Activated naive CD4-positive, alpha-beta T cell treated with anti-CD3 and anti-CD28 coated beads, Interleukin-2, amount 10 ng/mL, durations not matched to agents 7 days and 5 days (primary cell): Measurements from ENCODE around the gene SOD3.

Source experiments
- CTCF ChIA-PET: fragments of 350-600 bp; sonication (Branson Sonifier 250); formaldehyde crosslinking; loops from one replicate; lab custom pipeline; 2021; ENCODE audit warnings: antibody characterized with exemption; lab: Charles Lee
- DNase-seq: peaks from one replicate; pipeline ENCODE4 v3.0.0-alpha.2; 2020
- H3K27ac Mint-ChIP-seq: one replicate; pipeline ENCODE4 v1.8.0; 2021; ENCODE audit warnings: mild to moderate bottlenecking, moderate library complexity, mixed read lengths
- H3K27me3 Mint-ChIP-seq: one replicate; pipeline ENCODE4 v1.8.0; 2021; ENCODE audit warnings: mild to moderate bottlenecking, mixed read lengths
- H3K36me3 Mint-ChIP-seq: one replicate; pipeline ENCODE4 v1.8.0; 2021; ENCODE audit warnings: mixed read lengths
- H3K4me1 Mint-ChIP-seq: one replicate; pipeline ENCODE4 v1.8.0; 2021; ENCODE audit warnings: mixed read lengths
- H3K4me3 Mint-ChIP-seq: one replicate; pipeline ENCODE4 v1.8.0; 2021; ENCODE audit warnings: mild to moderate bottlenecking, moderate library complexity, mixed read lengths
- H3K9me3 Mint-ChIP-seq: one replicate; pipeline ENCODE4 v1.8.0; 2021; ENCODE audit warnings: mixed read lengths

SOD3 gene

GRCh38 chr4:24794916-24795665, at the start of gene SOD3:
Gene SOD3, plus strand, starts transcription at chr4:24795573. Its CDS starts 3,949 bp downstream, at chr4:24799522.
- no peaks in the 10 kb centered on the region for H3K36me3 Mint-ChIP-seq
- H3K4me1 Mint-ChIP-seq, result no peaks in the 10 kb centered on the region
- CTCF ChIA-PET, result no interaction called here
- no peaks in the 10 kb centered on the region for H3K9me3 Mint-ChIP-seq
- H3K27ac Mint-ChIP-seq, result no peak within 1 kb of the TSS
- DNase-seq, result no peak
- peaks cover 35% of the 10 kb centered on the region for H3K27me3 Mint-ChIP-seq
- no peak within 1 kb of the TSS for H3K4me3 Mint-ChIP-seq

DNA sequence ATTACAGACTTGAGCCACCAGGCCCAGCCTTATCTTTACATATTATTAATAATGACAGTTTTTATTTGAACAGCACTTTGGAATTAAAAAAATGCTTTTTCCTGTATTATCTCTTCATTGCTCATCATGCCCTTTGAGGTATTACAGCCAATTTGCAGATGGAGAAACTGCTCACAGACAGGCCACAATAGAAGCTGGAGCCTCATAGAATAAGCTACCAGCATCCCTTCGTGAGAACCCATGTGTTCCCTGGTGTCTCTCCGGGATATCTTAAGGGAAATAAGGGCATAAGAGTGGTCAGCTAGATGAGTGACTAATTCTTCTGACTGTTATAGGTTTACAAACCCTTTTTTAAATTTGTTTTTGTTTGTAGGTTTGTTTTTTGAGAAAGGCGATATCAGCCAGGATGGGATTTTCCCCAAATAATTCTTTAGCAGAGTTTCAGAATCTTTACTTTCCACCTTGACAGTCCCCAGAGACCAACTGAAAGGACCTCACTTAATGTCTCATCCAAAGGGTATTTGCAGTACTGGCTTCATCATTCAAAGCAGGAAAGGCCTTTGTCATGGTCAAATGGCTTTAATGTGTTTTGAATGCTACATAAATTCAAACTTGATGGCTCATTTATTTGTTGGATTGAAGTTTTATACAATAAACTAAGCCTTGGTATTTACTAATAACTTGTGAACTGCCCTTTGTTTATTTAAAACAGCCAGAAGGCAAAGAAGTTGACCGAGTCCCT, 48.0 kb upstream of the SOD3 start:
- DNase-seq, result no peak
- H3K4me3 Mint-ChIP-seq, result no peak overlapping the region
- no peaks in the 10 kb centered on the region for H3K36me3 Mint-ChIP-seq
- peaks cover 4% of the 10 kb centered on the region for H3K27me3 Mint-ChIP-seq
- H3K9me3 Mint-ChIP-seq, result no peaks in the 10 kb centered on the region
- CTCF ChIA-PET, result no interaction called here
- no peaks in the 10 kb centered on the region for H3K4me1 Mint-ChIP-seq
- no peak overlapping the region for H3K27ac Mint-ChIP-seq

GRCh38 chr4:24748023-24748422, 47.4 kb upstream of the SOD3 start:
- Mint-ChIP-seq H3K9me3 (no peaks in the 10 kb centered on the region), H3K4me1 (no peaks in the 10 kb centered on the region), H3K36me3 (no peaks in the 10 kb centered on the region), H3K4me3 (no peak overlapping the region), H3K27me3 (peaks cover 4% of the 10 kb centered on the region), H3K27ac (no peak overlapping the region)
- CTCF ChIA-PET, result no interaction called here
- DNase-seq, result no peak

DNA sequence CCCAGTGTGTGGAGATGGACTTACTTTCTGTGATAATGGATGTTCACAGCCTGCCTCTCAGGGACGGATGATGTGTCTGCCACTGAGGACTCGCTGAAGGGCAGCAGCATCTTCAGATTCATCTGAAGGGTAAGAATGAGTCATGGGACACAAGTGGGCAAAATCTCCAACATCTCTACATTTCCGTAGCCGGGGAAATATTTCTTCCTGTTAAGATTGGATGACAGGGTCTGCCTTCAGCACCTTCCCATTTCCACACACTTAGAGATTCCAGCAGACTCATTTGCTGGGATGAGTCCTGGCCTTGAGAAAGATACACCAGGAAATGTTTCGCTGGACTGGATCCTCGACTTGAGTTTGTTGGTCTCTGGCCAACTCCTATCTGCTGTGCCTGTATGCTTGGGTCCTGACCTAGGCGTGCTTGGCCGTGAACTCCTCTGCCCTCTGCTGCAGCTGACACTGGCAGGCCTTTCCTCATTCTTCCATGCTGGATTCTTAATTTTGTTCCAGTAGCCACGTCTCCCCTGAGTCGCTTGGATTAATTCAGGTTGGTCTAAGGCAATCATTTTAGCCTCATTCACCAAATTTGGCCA, 46.5 kb upstream of the SOD3 start:
- H3K4me3 Mint-ChIP-seq, result no peak overlapping the region

GRCh38 chr4:24750106-24750505, 45.3 kb upstream of the SOD3 start:
- H3K27ac Mint-ChIP-seq, result no peak overlapping the region
- no peak for DNase-seq
- no peaks in the 10 kb centered on the region for H3K4me1 Mint-ChIP-seq
- no peak overlapping the region for H3K4me3 Mint-ChIP-seq
- no peaks in the 10 kb centered on the region for H3K36me3 Mint-ChIP-seq
- H3K9me3 Mint-ChIP-seq, result no peaks in the 10 kb centered on the region
- no peaks in the 10 kb centered on the region for H3K27me3 Mint-ChIP-seq
- CTCF ChIA-PET, result no interaction called here

More for the DNA sequence above, 46.5 kb upstream of the SOD3 start:
- Mint-ChIP-seq H3K27me3 (peaks cover 3% of the 10 kb centered on the region), H3K36me3 (no peaks in the 10 kb centered on the region), H3K9me3 (no peaks in the 10 kb centered on the region), H3K27ac (no peak overlapping the region), H3K4me1 (no peaks in the 10 kb centered on the region)
- no peak for DNase-seq
- CTCF ChIA-PET, result no interaction called here

DNA sequence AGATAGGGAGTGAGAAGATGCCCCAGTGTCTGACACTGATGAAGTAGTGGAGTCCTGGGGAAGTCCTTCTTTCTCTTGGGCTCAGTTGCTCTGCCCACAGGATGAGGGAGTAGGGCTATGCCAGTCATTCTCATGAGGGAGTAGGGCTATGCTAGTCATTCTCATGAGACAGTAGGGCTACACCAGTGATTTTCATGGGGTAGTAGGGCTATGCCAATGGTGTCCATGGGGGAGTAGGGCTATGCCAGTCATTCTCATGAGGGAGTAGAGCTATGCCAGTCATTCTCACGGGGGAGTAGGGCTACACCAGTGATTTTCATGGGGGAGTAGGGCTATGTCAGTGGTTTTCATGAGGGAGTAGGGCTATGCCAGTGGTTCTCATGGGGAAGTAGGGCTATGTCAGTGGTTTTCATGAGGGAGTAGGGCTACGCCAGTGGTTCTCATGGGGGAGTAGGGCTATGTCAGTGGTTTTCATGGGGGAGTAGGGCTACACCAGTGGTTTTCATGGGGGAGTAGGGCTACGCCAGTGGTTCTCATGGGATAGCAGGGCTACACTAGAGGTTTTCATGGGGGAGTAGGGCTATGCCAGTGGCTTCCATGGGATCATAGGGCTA, 43.3 kb upstream of the SOD3 start:
- H3K27me3 Mint-ChIP-seq, result no peaks in the 10 kb centered on the region
- CTCF ChIA-PET, result no interaction called here
- H3K4me3 Mint-ChIP-seq, result no peak overlapping the region
- H3K9me3 Mint-ChIP-seq, result peaks cover 6% of the 10 kb centered on the region
- no peaks in the 10 kb centered on the region for H3K4me1 Mint-ChIP-seq
- no peaks in the 10 kb centered on the region for H3K36me3 Mint-ChIP-seq
- H3K27ac Mint-ChIP-seq, result no peak overlapping the region
- no peak for DNase-seq

DNA sequence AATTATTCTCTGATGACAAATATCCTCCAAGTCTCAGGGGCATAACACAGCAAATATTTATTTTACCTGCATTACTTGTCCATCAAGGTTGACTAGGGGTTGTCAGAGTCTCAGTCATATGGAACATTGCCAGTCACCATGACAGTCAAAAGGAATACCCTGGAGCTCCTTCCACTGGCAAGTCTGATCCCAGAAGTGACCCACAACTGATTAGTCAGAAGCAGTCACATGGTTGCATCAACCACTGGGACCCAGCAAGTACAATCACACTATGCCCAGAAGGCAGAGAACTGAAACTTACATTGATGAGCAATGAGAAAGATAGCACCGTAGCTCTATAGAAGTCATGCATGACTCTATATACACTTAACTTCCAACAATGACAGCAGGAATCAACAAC, 41.9 kb upstream of the SOD3 start:
- CTCF ChIA-PET, result no interaction called here
- DNase-seq, result no peak

GRCh38 chr4:24754571-24754970, 40.8 kb upstream of the SOD3 start:
- Mint-ChIP-seq H3K4me1 (no peaks in the 10 kb centered on the region), H3K27ac (no peak overlapping the region), H3K27me3 (no peaks in the 10 kb centered on the region), H3K36me3 (no peaks in the 10 kb centered on the region), H3K4me3 (no peak overlapping the region), H3K9me3 (peaks cover 12% of the 10 kb centered on the region)
- CTCF ChIA-PET, result no interaction called here
- no peak for DNase-seq

More for the DNA sequence above, 41.9 kb upstream of the SOD3 start:
- no peaks in the 10 kb centered on the region for H3K4me1 Mint-ChIP-seq
- no peak overlapping the region for H3K27ac Mint-ChIP-seq
- no peaks in the 10 kb centered on the region for H3K27me3 Mint-ChIP-seq
- H3K36me3 Mint-ChIP-seq, result no peaks in the 10 kb centered on the region
- peaks cover 12% of the 10 kb centered on the region for H3K9me3 Mint-ChIP-seq
- no peak overlapping the region for H3K4me3 Mint-ChIP-seq

- H3K27me3 Mint-ChIP-seq, result no peaks in the 10 kb centered on the region
- no peak overlapping the region for H3K27ac Mint-ChIP-seq
- no peaks in the 10 kb centered on the region for H3K36me3 Mint-ChIP-seq
- no peak overlapping the region for H3K4me3 Mint-ChIP-seq
- CTCF ChIA-PET, result no interaction called here
- no peak for DNase-seq
- H3K4me1 Mint-ChIP-seq, result no peaks in the 10 kb centered on the region
- no peaks in the 10 kb centered on the region for H3K9me3 Mint-ChIP-seq
These were observed 31.6 kb upstream of the SOD3 start for GRCh38 chr4:24763631-24764297.

DNA sequence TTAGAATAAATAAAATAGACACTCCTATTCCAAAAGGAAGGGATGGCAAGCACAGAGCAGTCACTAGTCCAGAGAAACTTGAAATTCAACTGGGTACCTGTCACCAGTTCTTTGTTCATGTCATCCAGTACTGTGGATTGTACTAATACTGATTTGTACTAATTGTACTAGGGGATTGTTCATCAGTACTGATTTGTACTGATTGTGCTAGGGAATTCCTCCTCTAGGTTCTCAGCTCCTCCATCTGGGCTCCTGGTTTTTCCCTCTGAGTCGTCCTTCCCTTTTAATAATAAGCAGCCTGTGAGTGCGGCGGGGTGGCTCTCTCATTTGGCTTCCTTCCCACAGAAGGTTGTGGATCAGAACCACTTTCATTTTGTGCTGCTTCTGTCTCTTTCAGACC, 31.0 kb upstream of the SOD3 start:
- Mint-ChIP-seq H3K27me3 (no peaks in the 10 kb centered on the region), H3K36me3 (no peaks in the 10 kb centered on the region), H3K4me1 (no peaks in the 10 kb centered on the region), H3K27ac (no peak overlapping the region), H3K4me3 (no peak overlapping the region), H3K9me3 (no peaks in the 10 kb centered on the region)
- no peak for DNase-seq
- CTCF ChIA-PET, result no interaction called here

- H3K4me1 Mint-ChIP-seq, result no peaks in the 10 kb centered on the region
- H3K36me3 Mint-ChIP-seq, result no peaks in the 10 kb centered on the region
- no peak overlapping the region for H3K27ac Mint-ChIP-seq
- H3K27me3 Mint-ChIP-seq, result no peaks in the 10 kb centered on the region
- DNase-seq, result no peak
- H3K4me3 Mint-ChIP-seq, result no peak overlapping the region
- no peaks in the 10 kb centered on the region for H3K9me3 Mint-ChIP-seq
- CTCF ChIA-PET, result no interaction called here
These were observed 29.9 kb upstream of the SOD3 start for GRCh38 chr4:24765376-24765988.

GRCh38 chr4:24768006-24768405, 27.4 kb upstream of the SOD3 start:
- DNase-seq, result no peak
- H3K4me3 Mint-ChIP-seq, result no peak overlapping the region
- no peaks in the 10 kb centered on the region for H3K4me1 Mint-ChIP-seq
- CTCF ChIA-PET, result no interaction called here
- peaks cover 5% of the 10 kb centered on the region for H3K9me3 Mint-ChIP-seq
- no peak overlapping the region for H3K27ac Mint-ChIP-seq
- no peaks in the 10 kb centered on the region for H3K36me3 Mint-ChIP-seq
- H3K27me3 Mint-ChIP-seq, result no peaks in the 10 kb centered on the region

- Mint-ChIP-seq H3K27me3 (no peaks in the 10 kb centered on the region), H3K36me3 (no peaks in the 10 kb centered on the region), H3K4me1 (no peaks in the 10 kb centered on the region), H3K4me3 (no peak overlapping the region), H3K9me3 (peaks cover 5% of the 10 kb centered on the region), H3K27ac (no peak overlapping the region)
- DNase-seq, result no peak
- CTCF ChIA-PET, result no interaction called here
These were observed 26.8 kb upstream of the SOD3 start for GRCh38 chr4:24768604-24769003.

DNA sequence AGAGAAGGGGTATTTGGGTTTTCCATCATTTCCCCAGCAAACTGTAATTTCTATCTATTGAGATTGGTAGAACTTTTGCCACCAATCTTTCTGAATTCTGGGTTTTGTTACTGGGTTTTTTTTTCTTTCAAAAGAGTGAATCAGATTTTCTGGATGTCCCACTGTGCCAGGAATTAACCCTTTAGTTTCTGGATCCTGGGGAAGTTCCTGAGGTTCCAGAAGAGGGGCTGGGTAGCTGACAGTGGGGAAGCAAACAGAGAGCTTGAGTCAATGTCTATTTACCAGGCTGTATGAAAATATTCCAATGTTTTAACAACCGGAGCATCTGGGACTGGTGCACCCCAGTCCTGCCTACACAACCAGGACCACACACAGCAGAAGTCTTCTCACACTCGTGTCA, 25.8 kb upstream of the SOD3 start:
- CTCF ChIA-PET, result interaction anchor here (1.2 kb wide), 1 partner anchor 12 kb away, joined by 4 read pairs; no protein-coding TSS in a partner anchor
- Mint-ChIP-seq H3K9me3 (peaks cover 5% of the 10 kb centered on the region), H3K4me3 (no peak overlapping the region)

More for the DNA sequence above, 25.8 kb upstream of the SOD3 start:
- Mint-ChIP-seq H3K27ac (no peak overlapping the region), H3K36me3 (no peaks in the 10 kb centered on the region), H3K27me3 (no peaks in the 10 kb centered on the region), H3K4me1 (no peaks in the 10 kb centered on the region)
- no peak for DNase-seq
